ENCODE results near the gene MRNIP. TPM values are rescaled to one million over a fixed set of nuclear protein-coding genes. Genes with fewer than 3 reads are reported as not detected.

Gene MRNIP
- total and polyA plus RNA-seq, 2 of the 8 experiments (the other 6 are each of a cell fraction or from before 2014, with no cell fraction given), result 29.6 TPM

- TF ChIP-seq CHD7 (IDR thresholded peaks at IDR 0.05; ENCODE audit: insufficient replicate concordance, low read length), result no peak
- no peak for TF ChIP-seq SAP30 (IDR thresholded peaks at IDR 0.05; ENCODE audit: insufficient read depth, insufficient replicate concordance, low read length)
- TF ChIP-seq CHD2 (IDR thresholded peaks at IDR 0.05; ENCODE audit: low read length), result no peak
- TF ChIP-seq NRF1 (IDR thresholded peaks at IDR 0.05; ENCODE audit: low read depth, low read length), result no peak
- TF ChIP-seq EGR1 (IDR thresholded peaks at IDR 0.05; ENCODE audit: borderline replicate concordance, low read depth, low read length), result no peak
- no peak for TF ChIP-seq JUND (IDR thresholded peaks at IDR 0.05; ENCODE audit: low read length)
- 0 out of 4 replicates have a peak, but pooled peaks of 1 of the 2 experiments have one; percentile 29 for TF ChIP-seq SIN3A (conservative IDR thresholded peaks at IDR 0.05 in 1 of 2, IDR thresholded peaks at IDR 0.05 in 1 of 2; ENCODE audit: low read depth in 1 of 2, low read length in 2 of 2)
- no peak for TF ChIP-seq BCL11A (IDR thresholded peaks at IDR 0.05; ENCODE audit: low read depth in 2 of 2, low read length in 2 of 2)
- TF ChIP-seq TCF12 (IDR thresholded peaks at IDR 0.05; ENCODE audit: low read depth, low read length), result no peak
- TF ChIP-seq POLR2A (IDR thresholded peaks at IDR 0.05; ENCODE audit: control extremely low read depth in 1 of 2, low read depth in 2 of 2, low read length in 2 of 2), result no peak
Measured at GRCh38 chr5:179870403-179870903, 11.8 kb upstream of the MRNIP start (continued).

All from H1 (cell line).